T-helper 1 cell treated with Interleukin-12 subunit alpha and Interleukin-12 subunit beta and Interleukin-4 antibody, amounts not matched to agents 30 μg/mL and 1 μg/mL, for 36 hours (primary cell): ENCODE data around the gene BIVM.

Experiments
- H3K27ac Mint-ChIP-seq: one replicate; pipeline ENCODE4 v1.8.0; 2021; ENCODE audit warnings: mild to moderate bottlenecking, mixed read lengths
- H3K27me3 Mint-ChIP-seq: one replicate; pipeline ENCODE4 v1.8.0; 2021; ENCODE audit warnings: low read depth, mixed read lengths
- H3K36me3 Mint-ChIP-seq: one replicate; pipeline ENCODE4 v1.8.0; 2021; ENCODE audit warnings: low read depth, mixed read lengths
- H3K4me1 Mint-ChIP-seq: one replicate; pipeline ENCODE4 v1.8.0; 2021; ENCODE audit warnings: low read depth, mixed read lengths
- H3K4me3 Mint-ChIP-seq: one replicate; pipeline ENCODE4 v1.8.0; 2021; ENCODE audit warnings: mild to moderate bottlenecking, moderate library complexity, mixed read lengths
- H3K9me3 Mint-ChIP-seq: one replicate; pipeline ENCODE4 v1.8.0; 2021; ENCODE audit warnings: mixed read lengths

BIVM gene

DNA sequence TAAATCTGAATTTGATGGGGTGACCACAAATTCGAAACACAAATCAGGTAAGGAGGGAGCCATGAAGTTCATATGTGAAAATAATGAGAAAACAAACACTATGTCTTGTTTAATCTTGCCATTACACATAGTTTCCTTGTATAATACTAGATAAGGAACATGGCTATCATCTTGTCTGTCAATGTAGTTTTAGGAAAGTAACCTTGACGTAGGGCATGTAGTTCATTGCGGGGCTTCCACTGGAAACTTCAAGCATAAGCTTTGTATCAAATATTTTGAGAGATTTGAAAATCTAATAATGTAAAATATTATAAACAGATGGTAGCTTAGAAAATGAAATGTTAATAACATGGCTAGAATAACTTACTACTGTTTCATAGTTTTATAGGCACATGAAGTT lies 8.8 kb downstream of the BIVM start:
- H3K27ac Mint-ChIP-seq: no peak overlapping the region
- peaks cover 21% of the 10 kb centered on the region for H3K4me1 Mint-ChIP-seq
- H3K9me3 Mint-ChIP-seq: peaks cover 4% of the 10 kb centered on the region
- no peaks in the 10 kb centered on the region for H3K27me3 Mint-ChIP-seq
- H3K4me3 Mint-ChIP-seq: no peak overlapping the region
- peaks cover 37% of the 10 kb centered on the region for H3K36me3 Mint-ChIP-seq

DNA sequence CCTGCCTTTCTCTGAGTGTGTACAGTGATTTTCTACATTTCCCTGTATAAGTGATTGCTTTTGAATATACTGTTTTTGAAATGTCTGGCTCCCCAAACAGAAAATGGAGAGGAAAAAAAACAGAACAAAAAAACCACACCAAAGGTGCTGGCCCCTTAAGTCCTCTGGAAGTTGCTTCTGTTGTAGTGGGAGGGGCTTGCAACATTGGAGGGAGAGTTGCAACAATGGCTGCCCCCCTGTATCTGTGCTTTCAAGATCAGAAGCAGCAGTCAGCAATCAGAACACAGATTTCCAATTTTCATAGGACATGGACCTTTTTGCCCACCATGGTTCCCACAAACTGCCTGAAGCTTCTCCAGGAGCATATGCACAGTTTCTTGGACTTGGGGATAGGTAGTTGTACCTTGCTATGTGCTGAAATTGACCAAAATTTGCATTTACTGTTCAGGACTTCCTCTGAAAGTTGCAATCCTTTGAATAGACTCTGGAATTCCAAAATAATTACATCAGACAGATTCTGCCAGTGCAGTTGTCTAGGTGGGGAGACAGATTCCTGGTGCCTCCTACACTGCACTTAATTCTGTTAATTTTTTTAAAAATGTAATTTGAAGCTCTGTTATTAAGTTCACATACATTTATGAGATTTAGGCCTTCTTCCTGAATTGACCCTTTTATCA lies 13.8 kb downstream of the BIVM start:
- H3K9me3 Mint-ChIP-seq: peaks cover 4% of the 10 kb centered on the region

DNA sequence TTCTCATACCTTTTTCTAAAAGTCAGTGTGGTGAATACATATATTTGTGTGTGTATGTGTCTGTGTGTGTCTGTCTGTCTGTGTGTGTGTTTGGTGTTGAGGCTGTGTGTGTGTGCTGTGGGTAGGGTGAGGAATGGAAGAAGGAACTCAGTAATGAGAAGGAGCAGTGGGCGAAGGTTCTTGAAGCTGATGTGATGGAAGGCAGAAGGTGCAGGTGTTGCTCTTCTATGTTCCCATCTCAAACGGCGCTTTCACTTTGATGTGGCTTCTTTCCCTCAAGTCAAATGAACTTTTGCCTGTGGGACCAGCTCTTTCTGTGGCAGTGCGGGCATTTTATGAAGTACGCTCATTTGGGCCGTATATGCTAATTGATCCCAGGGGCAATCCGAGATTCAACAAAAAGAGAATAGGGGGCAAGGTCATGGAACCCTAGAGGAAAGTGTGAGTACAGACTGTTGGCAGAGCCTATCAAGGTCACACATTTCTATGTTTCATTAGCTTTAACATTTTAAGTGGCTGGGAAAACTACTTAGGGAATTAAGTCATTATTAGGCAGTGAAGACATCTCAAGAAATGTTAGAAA lies 15.2 kb downstream of the BIVM start:
- peaks cover 14% of the 10 kb centered on the region for H3K4me1 Mint-ChIP-seq
- H3K27ac Mint-ChIP-seq: peak overlapping the region; percentile 8
- H3K36me3 Mint-ChIP-seq: peaks cover 44% of the 10 kb centered on the region
- H3K4me3 Mint-ChIP-seq: no peak overlapping the region
- peaks cover 4% of the 10 kb centered on the region for H3K9me3 Mint-ChIP-seq
- H3K27me3 Mint-ChIP-seq: no peaks in the 10 kb centered on the region

More for the DNA sequence above, 13.8 kb downstream of the BIVM start:
- H3K4me1 Mint-ChIP-seq: peaks cover 17% of the 10 kb centered on the region
- H3K36me3 Mint-ChIP-seq: peaks cover 39% of the 10 kb centered on the region
- H3K27ac Mint-ChIP-seq: no peak overlapping the region
- no peak overlapping the region for H3K4me3 Mint-ChIP-seq
- H3K27me3 Mint-ChIP-seq: no peaks in the 10 kb centered on the region

DNA sequence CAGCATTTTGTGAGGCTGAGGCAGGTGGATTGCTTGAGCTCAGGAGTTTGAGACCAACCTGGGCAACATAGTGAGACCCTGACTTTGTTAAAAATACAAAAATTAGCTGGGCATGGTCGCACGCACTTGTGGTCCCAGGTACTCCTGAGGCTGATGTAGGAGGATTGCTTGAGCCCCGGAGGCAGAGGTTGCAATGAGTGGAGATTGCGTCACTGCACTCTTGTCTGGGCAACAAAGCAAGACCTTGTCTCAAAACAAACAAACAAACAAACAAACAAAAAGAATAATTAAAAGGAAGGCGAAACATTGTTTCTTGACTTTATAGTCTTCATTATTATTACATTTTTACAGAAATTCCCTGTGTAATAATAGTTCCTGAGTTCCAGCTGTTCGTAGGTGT lies 15.9 kb downstream of the BIVM start:
- Mint-ChIP-seq H3K9me3 (peaks cover 4% of the 10 kb centered on the region), H3K36me3 (peaks cover 48% of the 10 kb centered on the region), H3K27ac (no peak overlapping the region), H3K27me3 (no peaks in the 10 kb centered on the region), H3K4me3 (no peak overlapping the region), H3K4me1 (peaks cover 14% of the 10 kb centered on the region)

DNA sequence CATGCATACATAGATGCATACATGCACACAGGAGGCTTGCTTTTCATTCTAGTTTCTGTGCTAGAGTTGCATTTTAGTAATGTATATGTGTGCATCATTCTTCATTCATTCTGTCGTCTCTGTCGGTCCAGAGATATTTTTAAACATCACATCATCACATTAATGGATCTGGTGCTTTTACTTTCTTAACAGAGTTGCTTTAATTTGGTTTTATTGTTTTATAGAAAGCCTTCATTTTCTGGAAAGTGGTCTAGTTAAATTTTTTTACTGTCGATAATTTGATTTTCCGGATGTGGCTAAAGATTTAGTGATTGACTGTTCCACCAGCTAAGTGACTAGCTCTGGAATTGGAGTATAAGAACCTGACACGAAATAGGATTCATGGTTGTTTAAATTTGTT lies 16.9 kb downstream of the BIVM start:
- Mint-ChIP-seq H3K27me3 (no peaks in the 10 kb centered on the region), H3K4me3 (no peak overlapping the region), H3K27ac (no peak overlapping the region), H3K36me3 (peaks cover 47% of the 10 kb centered on the region), H3K9me3 (peaks cover 4% of the 10 kb centered on the region), H3K4me1 (peaks cover 14% of the 10 kb centered on the region)

DNA sequence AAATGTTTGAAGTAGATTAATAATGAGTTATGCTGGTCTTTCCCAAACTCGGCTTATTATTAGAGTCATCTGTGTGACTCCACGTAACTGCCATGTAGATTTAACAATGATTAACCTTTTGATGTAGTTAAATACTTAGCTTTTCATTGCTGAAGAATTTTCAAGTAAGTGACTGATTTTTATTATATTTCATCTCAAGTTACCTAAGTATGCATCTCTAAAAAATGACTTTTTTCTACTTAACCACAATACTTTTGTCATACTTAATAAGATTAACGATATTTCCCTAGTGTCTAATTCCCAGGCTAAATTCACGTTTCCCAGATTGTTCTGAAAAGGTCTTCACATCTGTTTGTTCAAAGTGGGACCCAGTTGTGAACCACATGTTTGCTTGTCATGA lies 17.8 kb downstream of the BIVM start:
- no peaks in the 10 kb centered on the region for H3K27me3 Mint-ChIP-seq
- H3K4me3 Mint-ChIP-seq: no peak overlapping the region
- H3K27ac Mint-ChIP-seq: no peak overlapping the region

DNA sequence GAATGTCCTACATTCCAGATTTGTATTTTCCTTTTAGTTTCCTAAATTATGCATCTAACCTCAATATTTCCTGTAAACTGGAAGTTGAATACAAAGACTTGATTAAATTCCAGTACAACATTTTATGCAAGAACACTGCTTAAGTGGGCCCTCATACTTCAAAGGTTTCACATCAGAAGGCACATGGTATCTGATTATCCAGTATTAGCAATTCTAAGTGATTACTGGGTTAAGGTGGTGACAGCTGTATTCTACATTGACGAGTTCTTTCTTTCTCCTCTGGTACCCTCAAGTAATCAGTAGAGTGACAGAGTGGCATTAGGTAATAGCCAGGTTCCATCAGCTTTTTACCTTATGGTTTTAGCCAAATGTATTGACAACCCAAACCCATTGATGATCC lies 18.3 kb downstream of the BIVM start:
- H3K4me3 Mint-ChIP-seq: no peak overlapping the region
- no peak overlapping the region for H3K27ac Mint-ChIP-seq
- no peaks in the 10 kb centered on the region for H3K9me3 Mint-ChIP-seq
- no peaks in the 10 kb centered on the region for H3K27me3 Mint-ChIP-seq
- H3K4me1 Mint-ChIP-seq: peaks cover 9% of the 10 kb centered on the region
- peaks cover 41% of the 10 kb centered on the region for H3K36me3 Mint-ChIP-seq

More for the DNA sequence above, 17.8 kb downstream of the BIVM start:
- H3K9me3 Mint-ChIP-seq: peaks cover 4% of the 10 kb centered on the region
- peaks cover 41% of the 10 kb centered on the region for H3K36me3 Mint-ChIP-seq
- H3K4me1 Mint-ChIP-seq: peaks cover 14% of the 10 kb centered on the region

DNA sequence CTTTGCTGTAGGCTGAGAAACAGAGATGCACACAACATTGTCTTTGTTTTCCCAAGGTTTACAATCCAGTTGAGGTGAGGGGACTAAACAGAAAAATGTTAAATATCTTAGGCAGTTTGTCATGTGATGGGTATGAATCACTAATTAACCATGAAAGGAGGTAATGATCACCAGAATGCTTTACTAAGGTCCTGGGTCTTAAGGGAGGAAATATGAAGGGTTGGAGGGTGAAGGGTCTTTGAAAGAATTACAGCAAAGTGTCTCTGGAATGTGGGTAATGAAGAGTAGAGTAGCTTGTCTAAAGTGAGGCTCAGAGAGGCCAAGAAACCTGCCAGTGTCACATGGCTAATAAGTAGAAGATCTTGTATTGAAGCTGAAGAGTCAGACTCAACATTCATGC lies 19.0 kb downstream of the BIVM start:
- Mint-ChIP-seq H3K27me3 (no peaks in the 10 kb centered on the region), H3K9me3 (no peaks in the 10 kb centered on the region), H3K4me3 (no peak overlapping the region), H3K27ac (no peak overlapping the region), H3K4me1 (peaks cover 9% of the 10 kb centered on the region), H3K36me3 (peaks cover 42% of the 10 kb centered on the region)

DNA sequence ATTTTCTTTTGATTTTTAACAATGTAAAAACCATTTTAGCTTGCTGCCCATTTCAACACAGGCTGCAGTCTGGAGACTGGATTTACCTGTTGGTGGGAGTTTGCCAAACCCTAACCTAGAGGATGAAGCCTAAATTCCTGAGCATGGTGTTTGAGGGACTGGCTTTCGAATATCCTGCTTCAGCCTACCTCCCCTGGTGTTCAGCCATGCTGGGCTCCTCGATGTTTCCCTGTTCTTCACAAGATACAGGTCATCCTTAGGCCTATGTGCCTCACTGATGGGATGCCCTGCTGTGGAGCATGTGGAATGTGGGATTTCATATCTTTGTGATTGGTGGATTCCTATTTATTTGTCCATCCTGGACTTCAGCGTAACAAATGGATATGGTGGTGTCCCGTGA lies 26.5 kb downstream of the BIVM start:
- Mint-ChIP-seq H3K9me3 (no peaks in the 10 kb centered on the region), H3K36me3 (peaks cover 30% of the 10 kb centered on the region), H3K27ac (no peak overlapping the region), H3K4me1 (no peaks in the 10 kb centered on the region), H3K4me3 (no peak overlapping the region), H3K27me3 (no peaks in the 10 kb centered on the region)

DNA sequence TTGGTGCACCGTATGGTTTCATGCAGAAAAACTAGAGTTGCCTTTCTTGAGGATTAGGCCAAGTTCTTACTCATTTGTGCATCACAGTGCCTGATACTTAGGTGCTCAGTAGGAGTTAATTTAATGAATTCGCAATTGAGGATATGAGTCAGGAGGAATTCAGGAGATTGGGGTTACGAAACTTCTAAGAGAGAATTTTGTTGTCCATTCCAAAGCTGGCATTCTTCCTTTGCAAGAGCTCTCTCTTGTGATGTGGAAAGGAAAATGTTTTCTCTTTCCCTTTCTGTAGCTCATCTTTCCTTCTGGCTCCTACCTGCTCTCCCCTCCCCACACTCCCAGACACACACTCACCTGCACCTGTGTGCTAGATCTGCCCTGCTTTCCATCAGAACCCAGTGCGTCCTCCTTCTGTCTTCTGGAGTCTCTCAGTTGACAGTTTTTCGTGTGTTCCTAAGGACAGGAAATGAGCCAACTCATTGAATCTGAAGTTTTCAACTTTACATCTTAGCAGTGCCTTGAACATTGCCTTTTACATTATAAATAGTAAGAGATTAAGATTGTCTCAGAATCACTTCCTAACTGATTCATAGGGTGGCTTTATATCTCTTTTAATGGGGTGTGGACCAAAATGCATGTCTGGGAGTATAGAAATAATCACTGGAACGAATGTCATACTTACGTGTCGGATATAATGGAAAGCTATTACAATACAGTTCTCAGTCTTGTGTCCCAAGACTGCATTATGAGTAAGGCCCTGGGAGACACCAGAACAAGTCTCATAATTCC lies 27.2 kb downstream of the BIVM start:
- H3K4me1 Mint-ChIP-seq: no peaks in the 10 kb centered on the region
- H3K9me3 Mint-ChIP-seq: no peaks in the 10 kb centered on the region
- no peak overlapping the region for H3K4me3 Mint-ChIP-seq
- H3K27me3 Mint-ChIP-seq: no peaks in the 10 kb centered on the region
- peaks cover 29% of the 10 kb centered on the region for H3K36me3 Mint-ChIP-seq
- no peak overlapping the region for H3K27ac Mint-ChIP-seq

DNA sequence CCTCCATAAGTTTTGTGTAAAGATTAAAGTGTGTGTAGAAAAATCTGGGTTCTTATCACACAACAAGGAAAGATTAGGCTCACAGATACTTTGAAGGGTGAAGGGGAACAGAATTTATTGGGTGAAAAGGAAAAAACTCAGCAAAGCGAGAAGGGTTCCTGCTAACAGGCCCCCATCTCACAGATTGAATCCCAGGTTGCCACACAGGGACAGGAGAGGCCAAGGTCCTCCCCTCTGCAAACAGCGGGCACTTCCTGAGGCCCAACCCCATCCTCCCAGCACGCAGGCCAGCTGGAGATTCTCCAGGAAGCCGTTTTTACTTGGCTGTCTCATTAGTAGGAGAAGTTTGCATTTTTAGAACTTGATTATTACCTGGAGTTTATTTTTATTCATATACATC lies 31.7 kb downstream of the BIVM start:
- H3K27me3 Mint-ChIP-seq: no peaks in the 10 kb centered on the region

DNA sequence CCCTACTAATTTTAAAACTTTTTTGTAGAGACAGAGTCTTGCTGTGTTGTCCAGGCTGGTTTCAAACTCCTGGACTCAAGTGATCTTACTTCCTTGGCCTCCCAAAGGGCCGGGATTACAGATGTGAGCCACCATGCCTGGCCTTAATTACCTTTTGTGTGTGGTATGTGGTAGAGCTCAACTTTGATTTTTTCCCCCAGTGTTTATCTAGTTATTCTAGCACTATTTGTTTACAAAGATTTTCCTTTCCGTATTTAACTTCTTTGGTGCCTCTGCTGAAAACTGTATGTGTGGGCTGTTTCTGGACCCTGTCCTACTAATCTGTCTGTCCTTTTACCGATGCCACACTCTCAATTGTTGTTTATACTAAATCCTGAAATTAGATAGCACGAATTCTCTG lies 37.6 kb downstream of the BIVM start:
- Mint-ChIP-seq H3K9me3 (no peaks in the 10 kb centered on the region), H3K36me3 (peaks cover 32% of the 10 kb centered on the region), H3K27me3 (no peaks in the 10 kb centered on the region), H3K27ac (no peak overlapping the region), H3K4me3 (no peak overlapping the region), H3K4me1 (no peaks in the 10 kb centered on the region)

More for the DNA sequence above, 31.7 kb downstream of the BIVM start:
- Mint-ChIP-seq H3K9me3 (no peaks in the 10 kb centered on the region), H3K36me3 (peaks cover 23% of the 10 kb centered on the region), H3K4me1 (no peaks in the 10 kb centered on the region), H3K4me3 (no peak overlapping the region), H3K27ac (no peak overlapping the region)

DNA sequence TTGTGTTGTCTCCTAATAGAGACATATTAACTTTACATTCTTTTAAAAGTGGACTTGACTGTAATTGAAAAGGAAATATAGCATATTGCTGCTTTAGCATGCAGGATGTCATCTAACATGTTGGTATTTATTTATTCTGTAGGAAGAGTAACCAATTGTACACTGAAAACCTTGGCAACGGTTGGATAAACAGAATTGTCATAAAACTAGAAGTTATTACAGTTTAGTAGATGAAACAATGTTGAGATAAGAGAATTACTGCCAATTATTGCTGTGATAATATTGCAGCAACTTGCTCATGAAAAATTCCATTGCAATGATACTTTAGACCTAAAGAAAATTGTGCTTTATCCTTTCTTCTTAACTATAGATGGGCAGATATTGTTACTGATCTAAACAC lies 39.4 kb downstream of the BIVM start:
- no peaks in the 10 kb centered on the region for H3K9me3 Mint-ChIP-seq
- no peak overlapping the region for H3K27ac Mint-ChIP-seq
- no peaks in the 10 kb centered on the region for H3K4me1 Mint-ChIP-seq
- no peak overlapping the region for H3K4me3 Mint-ChIP-seq
- H3K27me3 Mint-ChIP-seq: no peaks in the 10 kb centered on the region
- peaks cover 28% of the 10 kb centered on the region for H3K36me3 Mint-ChIP-seq

DNA sequence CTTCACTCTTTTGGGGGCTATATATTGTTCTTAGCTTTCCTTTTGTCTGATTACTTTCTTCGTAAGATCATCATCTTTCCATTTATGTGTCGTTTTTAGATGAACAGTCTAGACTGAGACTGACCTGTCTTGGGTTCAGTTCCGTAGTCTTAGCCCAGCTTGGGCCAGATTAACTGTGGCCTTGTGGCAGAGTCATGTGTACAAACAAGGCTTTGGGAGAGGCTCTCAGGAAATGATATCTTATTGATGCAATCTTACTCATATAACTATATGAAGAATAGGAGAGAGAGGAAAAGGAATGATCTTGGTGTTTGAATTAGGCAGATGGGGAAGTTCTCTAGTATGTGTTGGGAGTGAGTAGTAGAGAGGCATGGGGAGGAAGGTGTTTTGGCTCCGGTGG lies 40.1 kb downstream of the BIVM start:
- Mint-ChIP-seq H3K36me3 (peaks cover 26% of the 10 kb centered on the region), H3K27me3 (no peaks in the 10 kb centered on the region), H3K9me3 (no peaks in the 10 kb centered on the region), H3K4me1 (peaks cover 2% of the 10 kb centered on the region), H3K4me3 (no peak overlapping the region), H3K27ac (no peak overlapping the region)

DNA sequence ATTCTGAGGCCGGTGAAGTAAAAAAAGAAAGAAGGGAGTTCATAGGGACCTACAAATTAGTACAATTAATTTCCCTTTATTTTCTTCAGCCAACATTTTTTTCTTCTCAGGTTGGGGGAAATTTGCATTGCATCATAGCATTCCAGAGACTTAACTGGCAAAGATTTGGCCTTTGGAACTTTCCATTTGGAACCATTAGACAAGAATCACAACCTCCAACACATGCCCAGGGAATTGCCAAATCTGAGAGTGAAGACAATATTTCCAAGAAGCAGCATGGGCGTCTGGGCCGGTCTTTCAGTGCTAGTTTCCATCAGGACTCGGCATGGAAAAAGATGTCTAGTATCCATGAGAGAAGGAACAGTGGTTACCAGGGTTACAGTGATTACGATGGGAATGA lies 40.5 kb downstream of the BIVM start:
- H3K36me3 Mint-ChIP-seq: peaks cover 26% of the 10 kb centered on the region
- peaks cover 4% of the 10 kb centered on the region for H3K4me1 Mint-ChIP-seq
- no peak overlapping the region for H3K4me3 Mint-ChIP-seq
- H3K27ac Mint-ChIP-seq: no peak overlapping the region
- no peaks in the 10 kb centered on the region for H3K27me3 Mint-ChIP-seq
- H3K9me3 Mint-ChIP-seq: no peaks in the 10 kb centered on the region
